ENCODE data around the gene ZNF594. TPM values are rescaled to one million over a fixed set of nuclear protein-coding genes. Genes with fewer than 3 reads are reported as not detected.

Gene ZNF594
- total and polyA plus RNA-seq, 10 of the 15 experiments (the other 5 are each of a cell fraction or from before 2014, with no cell fraction given): 0.98 to 14.3 (median 11.1) TPM

- TF ChIP-seq KLF5 (IDR thresholded peaks at IDR 0.05; ENCODE audit: partially characterized antibody) (no peak), RELB (IDR thresholded peaks at IDR 0.05; ENCODE audit: low read depth) (peak; percentile 66; the same call in 1 of the 2 replicates)
Observed at GRCh38 chr17:5237541-5238016, 45.9 kb upstream of the ZNF594 start (continued).

- Histone ChIP-seq H3K9me3 (replicated peaks; ENCODE audit: control insufficient read depth, insufficient read depth, low read length) (peaks cover 3% of the 10 kb centered on the region), H3K4me3 (peak overlapping the region; percentile 44; the same call in 1 of the 2 replicates), H3K4me2 (ENCODE audit: control insufficient read depth, insufficient read depth) (peak overlapping the region; percentile 57), H4K20me1 (ENCODE audit: control insufficient read depth, insufficient read depth) (no peaks in the 10 kb centered on the region), H3K36me3 (ENCODE audit: control insufficient read depth in 2 of 2, insufficient read depth in 2 of 2, low read length in 1 of 2) (peaks cover 0 to 3% of the 10 kb centered on the region in 2 experiments; a peak in 1 of 4 replicates), H3K79me2 (ENCODE audit: control insufficient read depth, insufficient read depth, low read length) (peaks cover 56% of the 10 kb centered on the region), H3K4me1 (ENCODE audit: control insufficient read depth, insufficient read depth, low read length) (peaks cover 45% of the 10 kb centered on the region), H3K9ac (ENCODE audit: control insufficient read depth, insufficient read depth, low read length) (0 out of 2 replicates have a peak overlapping the region, but pooled peaks have one; percentile 7), H3K27me3 (replicated peaks in 1 of 2; ENCODE audit: control insufficient read depth in 2 of 2, insufficient read depth in 2 of 2, low read length in 1 of 2) (no peaks in the 10 kb centered on the region), H2AFZ (ENCODE audit: control insufficient read depth, low read depth, low read length) (no peak overlapping the region), H3K27ac (ENCODE audit: control insufficient read depth, insufficient read depth) (peak overlapping the region; percentile 66)
- RAD21 ChIA-PET (ENCODE audit: unreplicated experiment): interaction anchor here (0.7 to 6.2 kb wide), 13 partner anchors 10 to 250 kb away, joined by 3 to 115 read pairs (median 3); partner anchors contain the start of genes C1QBP, CAMTA2 and ZNF594
- BruUV-seq (replicated peaks): TSS peak; percentile 31
- no peak for DNase-seq (ENCODE audit: low read depth, low spot score)
- no peak for FAIRE-seq
- POLR2A ChIA-PET: interaction anchor here (0.6 to 6.2 kb wide), 9 partner anchors 10 to 199 kb away, joined by 3 to 115 read pairs (median 4); partner anchors contain the start of genes NUP88, RABEP1 and ZNF594
- 54% methylated on average over 3 of the region's 3 CpGs for WGBS (ENCODE audit: insufficient coverage, insufficient replicate concordance, low lambda C conversion rate, missing lambda C conversion rate)
- ATAC-seq: no peak
- SMC1A ChIA-PET (ENCODE audit: uncharacterized antibody, unreplicated experiment): interaction anchor here (0.6 to 6.4 kb wide), 11 partner anchors 11 to 270 kb away, joined by 3 to 129 read pairs (median 3); partner anchors contain the start of genes NUP88, SPAG7 and ZNF594
- intact Hi-C loops (cut with micrococcal nuclease; ENCODE audit: unreplicated experiment) (loop anchor here (1.0 to 5.0 kb wide), 4 partner anchors 11 to 295 kb away; partner anchors contain the start of genes RNF167, SLC25A11 and ZFP3), in situ Hi-C loops (cut with MboI) (loop anchor here (5.0 kb wide), 1 partner anchor 40 kb away; no protein-coding TSS in a partner anchor)
- peak; percentile 27; the same call in 1 of the 2 replicates for TF ChIP-seq POLR2A (IDR thresholded peaks at IDR 0.05; ENCODE audit: low read depth, low read length)
- TF ChIP-seq JUND (IDR thresholded peaks at IDR 0.05; ENCODE audit: low read depth, low read length): no peak
- TF ChIP-seq RAD51 (IDR thresholded peaks at IDR 0.05): no peak
- TF ChIP-seq RFX5 (IDR thresholded peaks at IDR 0.05; ENCODE audit: low read depth, low read length): no peak
- no peak for TF ChIP-seq RBBP5 (conservative IDR thresholded peaks at IDR 0.05)
- TF ChIP-seq KDM1A (IDR thresholded peaks at IDR 0.05; ENCODE audit: borderline replicate concordance): no peak
- peak; percentile 84; the same call in 1 of the 2 replicates for TF ChIP-seq MLLT1 (IDR thresholded peaks at IDR 0.05)
- TF ChIP-seq SKIL (IDR thresholded peaks at IDR 0.05; ENCODE audit: low read depth, poor library complexity, severe bottlenecking): peak; percentile 49
- TF ChIP-seq SMAD5 (IDR thresholded peaks at IDR 0.05; ENCODE audit: low read depth): 0 out of 2 replicates have a peak, but pooled peaks have one; percentile 32
- TF ChIP-seq TCF12 (IDR thresholded peaks at IDR 0.05; ENCODE audit: low read depth, low read length): no peak
- peak; percentile 27; the same call in 1 of the 2 replicates for TF ChIP-seq POLR2AphosphoS5 (IDR thresholded peaks at IDR 0.05; ENCODE audit: low read length)
- CTCF ChIA-PET: interaction anchor here (0.8 to 8.1 kb wide), 10 partner anchors 8 to 126 kb away, joined by 3 to 209 read pairs (median 9); partner anchors contain the start of gene ZNF594
Observed at GRCh38 chr17:5236938-5237540, 45.4 kb upstream of the ZNF594 start.

Data from GM12878 (cell line).